ENCODE data around the gene PACSIN2. TPM values are rescaled to one million over a fixed set of nuclear protein-coding genes. Genes with fewer than 3 reads are reported as not detected.

Gene PACSIN2
- total and polyA plus RNA-seq, 2 of the 13 experiments (the other 11 are each of a cell fraction or from before 2014, with no cell fraction given), result 54.1 to 68.8 TPM

DNA sequence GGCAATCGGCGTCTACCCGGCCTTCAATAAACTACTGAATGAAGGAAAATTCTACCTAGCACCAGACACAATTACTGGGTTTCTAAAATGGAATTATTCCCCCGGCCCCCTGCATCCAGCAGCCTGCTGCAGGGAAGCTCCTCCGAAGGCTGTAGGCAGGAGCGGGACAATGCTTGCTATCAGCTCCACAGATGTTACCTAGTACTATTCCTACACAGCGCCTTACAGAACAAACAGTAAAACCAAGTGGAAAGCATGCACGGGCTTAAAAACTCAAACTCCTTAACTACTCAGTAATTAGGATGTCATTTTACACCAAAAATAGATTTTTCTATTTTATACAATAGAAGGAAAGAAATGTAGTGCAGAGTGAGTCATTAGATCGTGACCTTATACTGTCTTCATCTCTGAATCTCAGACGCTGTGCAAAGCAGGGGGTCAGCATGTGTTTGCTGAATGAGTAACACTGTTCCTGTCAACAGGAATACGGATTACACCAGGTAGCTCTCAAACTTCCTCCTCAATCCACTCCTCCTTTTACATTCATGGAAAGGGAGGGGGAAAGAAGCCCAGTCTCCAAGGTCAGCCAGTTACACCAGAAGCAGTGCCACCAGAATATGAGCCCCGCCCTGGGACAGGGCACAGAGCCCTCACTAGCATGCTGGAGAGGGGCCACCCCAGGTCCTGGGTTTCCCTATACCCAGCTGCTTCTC is 74.9 kb downstream of the PACSIN2 start (continued):
- no peak for TF ChIP-seq DMTF1 (CRISPR knock-in tag; IDR thresholded peaks at IDR 0.05)
- peak; percentile 70 for TF ChIP-seq PAXIP1 (CRISPR knock-in tag; conservative IDR thresholded peaks at IDR 0.05)
- no peak for TF ChIP-seq CERS6 (CRISPR knock-in tag; IDR thresholded peaks at IDR 0.05)
- peak; percentile 91 for TF ChIP-seq GATAD2A (CRISPR knock-in tag; IDR thresholded peaks at IDR 0.05)
- no peak for TF ChIP-seq NPAS2 (CRISPR knock-in tag; IDR thresholded peaks at IDR 0.05; ENCODE audit: borderline replicate concordance)
- TF ChIP-seq ZSCAN20 (CRISPR knock-in tag; IDR thresholded peaks at IDR 0.05; ENCODE audit: borderline replicate concordance), result 0 out of 2 replicates have a peak, but pooled peaks have one; percentile 37
- TF ChIP-seq RXRA (CRISPR knock-in tag; IDR thresholded peaks at IDR 0.05), result peak; percentile 55; the same call in 1 of the 2 replicates
- peak; percentile 85; the same call in 1 of the 2 replicates for TF ChIP-seq HMG20A (CRISPR knock-in tag; IDR thresholded peaks at IDR 0.05; ENCODE audit: borderline replicate concordance)
- TF ChIP-seq PHF8 (CRISPR knock-in tag; IDR thresholded peaks at IDR 0.05), result no peak
- TF ChIP-seq JARID2 (CRISPR knock-in tag; IDR thresholded peaks at IDR 0.05; ENCODE audit: insufficient replicate concordance), result no peak
- TF ChIP-seq ZNF225 (CRISPR knock-in tag; IDR thresholded peaks at IDR 0.05), result no peak
- TF ChIP-seq ZNF574 (CRISPR knock-in tag; IDR thresholded peaks at IDR 0.05), result no peak
- no peak for TF ChIP-seq ZBTB33 (CRISPR knock-in tag; IDR thresholded peaks at IDR 0.05)
- no peak for TF ChIP-seq ZNF816 (CRISPR knock-in tag; IDR thresholded peaks at IDR 0.05; ENCODE audit: borderline replicate concordance)
- TF ChIP-seq DBP (CRISPR knock-in tag; IDR thresholded peaks at IDR 0.05; ENCODE audit: not compliant biosample characterization), result no peak
- no peak for TF ChIP-seq RFXANK (CRISPR knock-in tag; IDR thresholded peaks at IDR 0.05)
